HCT116 (cell line): ENCODE data around the gene GRIN2B. TPM values are rescaled to one million over a fixed set of nuclear protein-coding genes. Genes with fewer than 3 reads are reported as not detected.

Source experiments
- ATAC-seq: fragments of 200-7000 bp; cut with Tn5 transposase; 2 replicates; pipeline ENCODE4 v1.9.1; 2020; ENCODE audit warnings: mild to moderate bottlenecking, moderate library complexity
- BruUV-seq: library from RNA; stranded (reverse); fragments of 400-500 nt; replicated peaks from 2 replicates; lab custom pipeline; 2021; lab: Mats Ljungman, UMichigan
- CTCF ChIA-PET: fragments of 300-600 bp; sonication (Branson Sonifier 250); formaldehyde crosslinking; loops from one replicate; lab custom pipeline; 2021; ENCODE audit warnings: antibody characterized with exemption; lab: Charles Lee
- POLR2A ChIA-PET: fragments of 300-600, 350-600 bp; sonication (Branson Sonifier 250); formaldehyde crosslinking; loops from one replicate; lab custom pipeline; 2021; ENCODE audit warnings: antibody characterized with exemption; lab: Charles Lee
- RAD21 ChIA-PET, 2 experiments: fragments of 300-600 bp; sonication (Branson Sonifier 250); formaldehyde crosslinking; loops; one replicate each; lab custom pipeline; 2023; ENCODE audit warnings: low total read pairs in 2 of 2; ENCODE audit not compliant: uncharacterized antibody in 2 of 2, unreplicated experiment in 2 of 2, low non-redundant PET in 1 of 2; lab: Charles Lee
- DNase-seq: peaks from one replicate; pipeline ENCODE4 v3.0.0-alpha.2; 2010; ENCODE audit warnings: low read depth, low spot score
- H2AFZ ChIP-seq: fragments of 200-600 bp; shearing (Covaris generic), sonication (generic); 2 replicates; pipeline ENCODE4 v1.6.1; 2017; ENCODE audit warnings: low read depth, mixed run types, mixed read lengths, antibody characterized with exemption, low read length; ENCODE audit not compliant: poor library complexity, severe bottlenecking
- H3K27ac ChIP-seq: 2 replicates; pipeline ENCODE4 v1.5.1; 2012; ENCODE audit warnings: low read depth, low read length
- H3K27me3 ChIP-seq: fragments of 200-600 bp; sonication (generic); 2 replicates; pipeline ENCODE4 v1.6.1; 2016; ENCODE audit warnings: mixed run types, low read length, mixed read lengths; ENCODE audit not compliant: insufficient read depth
- H3K36me3 ChIP-seq, 2 experiments: fragments of 200-500 bp in 1 of 2; fragments of 200-600 bp in 1 of 2; sonication (Bioruptor generic) in 1 of 2; sonication (generic) in 1 of 2; 2 replicates each; pipeline versions ENCODE4 v1.5.1 to v1.6.1; 2014 to 2016; ENCODE audit warnings: low read length in 2 of 2, inconsistent platforms in 1 of 2, mixed read lengths in 1 of 2, mixed run types in 1 of 2; ENCODE audit not compliant: insufficient read depth in 2 of 2, control insufficient read depth in 1 of 2
- H3K4me1 ChIP-seq, 2 experiments: fragments of 200-600 bp in 1 of 2; sonication (generic) in 1 of 2; 2 replicates each; pipeline versions ENCODE4 v1.5.1 to v1.6.1; 2012 to 2017; ENCODE audit warnings: low read length in 2 of 2, inconsistent platforms in 1 of 2, mild to moderate bottlenecking in 1 of 2, mixed read lengths in 1 of 2, mixed run types in 1 of 2, moderate library complexity in 1 of 2; ENCODE audit not compliant: insufficient read depth in 2 of 2, control insufficient read depth in 1 of 2
- H3K4me2 ChIP-seq: fragments of 200-600 bp; sonication (generic); 2 replicates; pipeline ENCODE4 v1.6.1; 2017; ENCODE audit warnings: mixed run types, low read length, mixed read lengths
- H3K4me3 ChIP-seq, 2 experiments: fragments of 200-600 bp in 1 of 2; sonication (generic) in 1 of 2; replicated peaks in 1 of 2; 2 replicates each; pipeline ENCODE4 v1.5.1; 2011 to 2016; ENCODE audit warnings: low read length in 2 of 2, control low read depth in 1 of 2, low read depth in 1 of 2, mild to moderate bottlenecking in 1 of 2, mixed read lengths in 1 of 2, mixed run types in 1 of 2
- H3K79me2 ChIP-seq: fragments of 200-600 bp; sonication (generic); 2 replicates; pipeline ENCODE4 v1.6.1; 2017; ENCODE audit warnings: mild to moderate bottlenecking, mixed run types, low read length, moderate library complexity, mixed read lengths; ENCODE audit not compliant: insufficient read depth
- H3K9ac ChIP-seq: fragments of 200-600 bp; sonication (generic); 2 replicates; pipeline ENCODE4 v1.6.1; 2016; ENCODE audit warnings: low read length, mixed read lengths
- H3K9me2 ChIP-seq: fragments of 200-600 bp; sonication (generic), shearing (Covaris generic); 2 replicates; pipeline ENCODE4 v1.6.1; 2017; ENCODE audit warnings: mixed run types, mild to moderate bottlenecking, moderate library complexity; ENCODE audit not compliant: insufficient read depth
- H3K9me3 ChIP-seq, 2 experiments: fragments of 200-500 bp in 1 of 2; fragments of 200-600 bp in 1 of 2; sonication (Bioruptor generic) in 1 of 2; sonication (generic) in 1 of 2; 2 replicates each; pipeline ENCODE4 v1.6.1; 2014 to 2017; ENCODE audit warnings: low read length in 2 of 2, mixed read lengths in 2 of 2, inconsistent platforms in 1 of 2, low read depth in 1 of 2, mild to moderate bottlenecking in 1 of 2, mixed run types in 1 of 2, moderate library complexity in 1 of 2; ENCODE audit not compliant: control insufficient read depth in 1 of 2, insufficient read depth in 1 of 2
- H4K20me1 ChIP-seq: fragments of 200-600 bp; sonication (generic), shearing (Covaris generic); 2 replicates; pipeline ENCODE4 v1.6.1; 2017; ENCODE audit warnings: mixed run types, mild to moderate bottlenecking, moderate library complexity; ENCODE audit not compliant: insufficient read depth
- CEBPB ChIP-seq: IDR thresholded peaks from 2 replicates; pipeline ENCODE4 v1.6.1; 2012; ENCODE audit warnings: low read depth
- ELF1 ChIP-seq: IDR thresholded peaks from 2 replicates; pipeline ENCODE4 v1.6.1; 2012; ENCODE audit warnings: low read depth, borderline replicate concordance
- EZH2 ChIP-seq: fragments of 200-600 bp; sonication (generic); IDR thresholded peaks from 2 replicates; pipeline ENCODE4 v1.6.1; 2017; ENCODE audit warnings: antibody characterized with exemption, mixed run types
- EZH2phosphoT487 ChIP-seq: fragments of 200-600 bp; IDR thresholded peaks from 2 replicates; pipeline ENCODE4 v1.6.1; 2018; ENCODE audit warnings: antibody characterized with exemption, borderline replicate concordance
- FOSL1 ChIP-seq: IDR thresholded peaks from 2 replicates; pipeline ENCODE4 v1.6.1; 2012; ENCODE audit warnings: low read depth
- POLR2A ChIP-seq: IDR thresholded peaks from 2 replicates; pipeline ENCODE4 v1.7.0; 2011; ENCODE audit warnings: borderline replicate concordance; ENCODE audit not compliant: insufficient read depth, insufficient read length; ENCODE audit errors: extremely low read depth
- POLR2AphosphoS5 ChIP-seq: IDR thresholded peaks from 2 replicates; pipeline ENCODE4 v1.6.1; 2011; ENCODE audit warnings: mild to moderate bottlenecking, low read depth, low read length, moderate library complexity
- SIN3A ChIP-seq: IDR thresholded peaks from 2 replicates; pipeline ENCODE4 v1.6.1; 2012; ENCODE audit warnings: low read depth
- SP1 ChIP-seq: IDR thresholded peaks from 2 replicates; pipeline ENCODE4 v1.6.1; 2012; ENCODE audit warnings: low read depth
- TCF7L2 ChIP-seq: IDR thresholded peaks from 2 replicates; pipeline ENCODE4 v1.7.0; 2011; ENCODE audit warnings: borderline replicate concordance, inconsistent platforms; ENCODE audit not compliant: insufficient read depth, insufficient read length; ENCODE audit errors: extremely low read depth
- YY1 ChIP-seq: IDR thresholded peaks from 2 replicates; pipeline ENCODE4 v1.6.1; 2011; ENCODE audit warnings: low read length, low read depth, moderate library complexity, mild to moderate bottlenecking; ENCODE audit not compliant: insufficient replicate concordance; ENCODE audit errors: extremely low read depth
- ZFX ChIP-seq: fragments of 450-650 bp; IDR thresholded peaks from 2 replicates; pipeline ENCODE4 v1.6.1; 2017
- ZNF274 ChIP-seq: fragments of 200-500 bp; sonication (Bioruptor generic); IDR thresholded peaks from 2 replicates; pipeline ENCODE4 v1.6.1; 2014; ENCODE audit warnings: mild to moderate bottlenecking, low read depth, low read length, inconsistent platforms
- intact Hi-C: fragments of 100-400 bp; cut with micrococcal nuclease; formaldehyde crosslinking; loops from 2 replicates; pipeline ENCODE4 v1.10.0; 2022
- total RNA-seq: library from RNA; stranded (reverse); gene quantifications from one replicate; pipeline ENCODE4 v1.2.1, GENCODE V29; 2021; ENCODE audit not compliant: unreplicated experiment
- TF ChIP-seq, protein P1 (sequence below): IDR thresholded peaks from 2 replicates; pipeline ENCODE4 v1.6.1; 2012
- TF ChIP-seq, protein P2 (sequence below): IDR thresholded peaks from 2 replicates; pipeline ENCODE4 v1.6.1; 2011; ENCODE audit warnings: mild to moderate bottlenecking, low read length, moderate library complexity; ENCODE audit not compliant: insufficient replicate concordance; ENCODE audit errors: extremely low read depth
- TF ChIP-seq, protein P3 (sequence below): IDR thresholded peaks from 2 replicates; pipeline ENCODE4 v1.6.1; 2012; ENCODE audit warnings: low read depth
- TF ChIP-seq, protein P4 (sequence below): IDR thresholded peaks from 2 replicates; pipeline ENCODE4 v1.6.1; 2012

GRIN2B gene
- total RNA-seq, 1 experiment from 2014 or later, result 14.2 TPM

DNA sequence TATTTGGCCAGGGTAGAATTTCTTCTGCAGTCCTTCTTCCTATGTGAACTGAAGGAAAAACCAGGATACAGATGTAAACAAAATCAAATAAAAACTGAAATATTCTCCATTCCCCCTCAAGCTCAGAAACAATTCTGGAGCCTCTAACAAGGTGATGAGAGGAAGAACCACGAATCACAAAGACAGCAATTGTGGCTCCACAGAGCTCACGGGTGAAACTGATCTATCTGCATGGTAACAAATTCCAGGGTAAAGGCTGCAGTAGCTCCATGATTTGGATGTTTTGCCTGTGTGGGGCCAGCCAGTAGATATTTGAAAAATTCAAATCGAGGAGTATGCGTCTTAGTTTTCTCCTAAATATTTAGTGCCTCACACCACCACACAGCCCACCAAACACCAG, 10.6 kb downstream of the GRIN2B start:
- no peaks in the 10 kb centered on the region for H4K20me1 ChIP-seq
- intact Hi-C loops, result no loop called here
- TF ChIP-seq, protein P1, sequence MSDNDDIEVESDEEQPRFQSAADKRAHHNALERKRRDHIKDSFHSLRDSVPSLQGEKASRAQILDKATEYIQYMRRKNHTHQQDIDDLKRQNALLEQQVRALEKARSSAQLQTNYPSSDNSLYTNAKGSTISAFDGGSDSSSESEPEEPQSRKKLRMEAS, result no peak
- no peak for TF ChIP-seq SIN3A
- TF ChIP-seq ELF1, result no peak
- TF ChIP-seq, protein P2, sequence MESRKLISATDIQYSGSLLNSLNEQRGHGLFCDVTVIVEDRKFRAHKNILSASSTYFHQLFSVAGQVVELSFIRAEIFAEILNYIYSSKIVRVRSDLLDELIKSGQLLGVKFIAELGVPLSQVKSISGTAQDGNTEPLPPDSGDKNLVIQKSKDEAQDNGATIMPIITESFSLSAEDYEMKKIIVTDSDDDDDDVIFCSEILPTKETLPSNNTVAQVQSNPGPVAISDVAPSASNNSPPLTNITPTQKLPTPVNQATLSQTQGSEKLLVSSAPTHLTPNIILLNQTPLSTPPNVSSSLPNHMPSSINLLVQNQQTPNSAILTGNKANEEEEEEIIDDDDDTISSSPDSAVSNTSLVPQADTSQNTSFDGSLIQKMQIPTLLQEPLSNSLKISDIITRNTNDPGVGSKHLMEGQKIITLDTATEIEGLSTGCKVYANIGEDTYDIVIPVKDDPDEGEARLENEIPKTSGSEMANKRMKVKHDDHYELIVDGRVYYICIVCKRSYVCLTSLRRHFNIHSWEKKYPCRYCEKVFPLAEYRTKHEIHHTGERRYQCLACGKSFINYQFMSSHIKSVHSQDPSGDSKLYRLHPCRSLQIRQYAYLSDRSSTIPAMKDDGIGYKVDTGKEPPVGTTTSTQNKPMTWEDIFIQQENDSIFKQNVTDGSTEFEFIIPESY, result no peak
- TF ChIP-seq EZH2phosphoT487, result no peak
- no peak for TF ChIP-seq TCF7L2
- TF ChIP-seq, protein P3, sequence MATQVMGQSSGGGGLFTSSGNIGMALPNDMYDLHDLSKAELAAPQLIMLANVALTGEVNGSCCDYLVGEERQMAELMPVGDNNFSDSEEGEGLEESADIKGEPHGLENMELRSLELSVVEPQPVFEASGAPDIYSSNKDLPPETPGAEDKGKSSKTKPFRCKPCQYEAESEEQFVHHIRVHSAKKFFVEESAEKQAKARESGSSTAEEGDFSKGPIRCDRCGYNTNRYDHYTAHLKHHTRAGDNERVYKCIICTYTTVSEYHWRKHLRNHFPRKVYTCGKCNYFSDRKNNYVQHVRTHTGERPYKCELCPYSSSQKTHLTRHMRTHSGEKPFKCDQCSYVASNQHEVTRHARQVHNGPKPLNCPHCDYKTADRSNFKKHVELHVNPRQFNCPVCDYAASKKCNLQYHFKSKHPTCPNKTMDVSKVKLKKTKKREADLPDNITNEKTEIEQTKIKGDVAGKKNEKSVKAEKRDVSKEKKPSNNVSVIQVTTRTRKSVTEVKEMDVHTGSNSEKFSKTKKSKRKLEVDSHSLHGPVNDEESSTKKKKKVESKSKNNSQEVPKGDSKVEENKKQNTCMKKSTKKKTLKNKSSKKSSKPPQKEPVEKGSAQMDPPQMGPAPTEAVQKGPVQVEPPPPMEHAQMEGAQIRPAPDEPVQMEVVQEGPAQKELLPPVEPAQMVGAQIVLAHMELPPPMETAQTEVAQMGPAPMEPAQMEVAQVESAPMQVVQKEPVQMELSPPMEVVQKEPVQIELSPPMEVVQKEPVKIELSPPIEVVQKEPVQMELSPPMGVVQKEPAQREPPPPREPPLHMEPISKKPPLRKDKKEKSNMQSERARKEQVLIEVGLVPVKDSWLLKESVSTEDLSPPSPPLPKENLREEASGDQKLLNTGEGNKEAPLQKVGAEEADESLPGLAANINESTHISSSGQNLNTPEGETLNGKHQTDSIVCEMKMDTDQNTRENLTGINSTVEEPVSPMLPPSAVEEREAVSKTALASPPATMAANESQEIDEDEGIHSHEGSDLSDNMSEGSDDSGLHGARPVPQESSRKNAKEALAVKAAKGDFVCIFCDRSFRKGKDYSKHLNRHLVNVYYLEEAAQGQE, result no peak
- no peak for TF ChIP-seq ZNF274
- TF ChIP-seq POLR2AphosphoS5, result no peak
- TF ChIP-seq, protein P4, sequence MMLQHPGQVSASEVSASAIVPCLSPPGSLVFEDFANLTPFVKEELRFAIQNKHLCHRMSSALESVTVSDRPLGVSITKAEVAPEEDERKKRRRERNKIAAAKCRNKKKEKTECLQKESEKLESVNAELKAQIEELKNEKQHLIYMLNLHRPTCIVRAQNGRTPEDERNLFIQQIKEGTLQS, result no peak
- TF ChIP-seq YY1, result no peak
- TF ChIP-seq POLR2A, result no peak
- TF ChIP-seq ZFX, result no peak
- no peak for TF ChIP-seq SP1
- TF ChIP-seq FOSL1, result no peak
- TF ChIP-seq EZH2, result no peak
- TF ChIP-seq CEBPB, result no peak
- H2AFZ ChIP-seq, result no peak overlapping the region
- no peaks in the 10 kb centered on the region for H3K9me2 ChIP-seq
- POLR2A ChIA-PET, result no interaction called here
- H3K79me2 ChIP-seq, result no peaks in the 10 kb centered on the region
- H3K4me3 ChIP-seq, result no peak overlapping the region
- RAD21 ChIA-PET, result no interaction called here
- no peaks in the 10 kb centered on the region for H3K9me3 ChIP-seq
- no peak for DNase-seq
- no peak overlapping the region for H3K9ac ChIP-seq
- ATAC-seq, result no peak
- CTCF ChIA-PET, result interaction anchor here (0.7 to 4.0 kb wide), 2 partner anchors 11 to 565 kb away, joined by 3 to 20 read pairs; partner anchors contain the start of gene GRIN2B
- H3K36me3 ChIP-seq, result no peaks in the 10 kb centered on the region
- no TSS peak for BruUV-seq
- no peaks in the 10 kb centered on the region for H3K27me3 ChIP-seq
- no peaks in the 10 kb centered on the region for H3K4me1 ChIP-seq
- no peak overlapping the region for H3K27ac ChIP-seq
- no peak overlapping the region for H3K4me2 ChIP-seq
